ENCODE measurements around the gene PSG6.
"Not testable (repeated sequence)": the region's sequence is repeated elsewhere in the genome, so short reads cannot be mapped to it uniquely, and the experiment has no call there.

PSG6 gene

DNA sequence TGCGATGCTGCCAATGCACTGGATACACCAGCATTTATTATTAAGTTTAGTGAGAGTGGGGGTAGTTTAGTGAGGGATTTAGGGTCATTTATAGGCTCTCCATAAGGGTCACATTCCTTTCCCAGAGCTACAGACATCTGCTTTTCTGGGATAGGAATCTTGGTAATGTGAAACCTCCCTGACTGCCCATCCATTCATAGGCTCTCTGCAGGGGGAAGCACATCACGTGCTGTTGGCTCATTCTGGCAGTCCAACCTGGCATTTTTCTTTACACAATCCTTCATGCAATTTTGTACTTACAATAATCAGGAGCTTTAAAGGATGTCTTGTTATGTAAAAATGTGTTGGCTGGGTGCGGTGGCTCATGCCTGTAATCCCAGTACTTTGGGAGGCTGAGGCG is 17.1 kb downstream of the PSG6 start:
- not testable (repeated sequence) for DNase-seq

DNA sequence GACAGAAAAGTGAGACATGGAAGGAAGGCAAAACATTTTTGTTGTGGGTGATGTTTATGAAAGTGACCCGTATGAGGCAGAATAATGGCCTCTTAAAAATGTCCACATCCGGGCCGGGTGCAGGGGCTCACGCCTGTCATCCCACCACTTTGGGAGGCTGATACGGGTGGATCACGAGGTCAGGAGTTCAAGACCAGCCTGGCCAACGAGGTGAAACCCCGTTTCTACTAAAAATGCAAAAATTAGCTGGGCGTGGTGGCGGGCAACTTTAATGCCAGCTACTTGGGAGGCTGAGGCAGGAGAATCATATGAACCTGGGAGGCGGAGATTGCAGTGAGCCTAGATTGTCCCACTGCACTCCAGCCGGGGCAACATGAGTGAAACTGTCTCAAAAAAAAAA is 18.0 kb downstream of the PSG6 start:
- DNase-seq, result not testable (repeated sequence)

DNA sequence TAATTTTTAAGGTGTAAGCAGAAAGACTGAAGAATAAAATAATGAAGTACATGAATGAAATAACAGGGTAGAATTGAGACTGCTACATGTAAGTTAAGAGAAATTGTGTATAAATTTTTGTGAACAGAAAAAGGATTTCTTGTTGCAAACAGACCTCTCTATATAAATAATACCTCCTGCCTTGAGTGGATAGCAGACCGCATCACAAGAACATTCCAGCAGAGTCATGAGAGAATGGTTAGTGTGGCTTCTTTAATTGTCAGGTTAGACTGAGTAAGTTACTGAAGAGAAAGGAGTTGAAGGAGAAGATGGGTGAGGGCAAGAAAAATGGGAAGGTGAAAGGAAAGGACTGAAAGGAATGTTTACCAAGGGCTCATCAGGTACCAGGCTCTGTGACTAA is 18.6 kb downstream of the PSG6 start:
- not testable (repeated sequence) for DNase-seq

DNA sequence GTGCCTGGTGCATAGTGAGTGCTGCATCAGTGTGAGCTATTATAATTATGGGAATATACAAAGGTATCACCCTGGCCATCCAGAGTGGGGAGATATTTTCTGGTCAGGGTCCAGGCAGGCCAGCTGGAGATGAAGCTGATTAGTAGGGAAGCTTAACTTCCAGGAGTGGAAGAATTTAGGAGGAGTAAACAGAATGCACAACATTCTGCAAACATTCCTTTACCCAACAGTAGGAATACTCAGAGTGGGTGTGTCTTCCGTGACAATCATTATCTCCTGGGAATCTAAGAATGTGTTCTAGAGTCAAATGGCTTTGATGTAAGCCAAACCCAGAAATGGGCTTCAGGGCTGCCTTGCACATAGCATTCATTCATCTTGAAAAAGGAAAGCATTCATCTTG is 19.0 kb downstream of the PSG6 start:
- DNase-seq, result not testable (repeated sequence)

DNA sequence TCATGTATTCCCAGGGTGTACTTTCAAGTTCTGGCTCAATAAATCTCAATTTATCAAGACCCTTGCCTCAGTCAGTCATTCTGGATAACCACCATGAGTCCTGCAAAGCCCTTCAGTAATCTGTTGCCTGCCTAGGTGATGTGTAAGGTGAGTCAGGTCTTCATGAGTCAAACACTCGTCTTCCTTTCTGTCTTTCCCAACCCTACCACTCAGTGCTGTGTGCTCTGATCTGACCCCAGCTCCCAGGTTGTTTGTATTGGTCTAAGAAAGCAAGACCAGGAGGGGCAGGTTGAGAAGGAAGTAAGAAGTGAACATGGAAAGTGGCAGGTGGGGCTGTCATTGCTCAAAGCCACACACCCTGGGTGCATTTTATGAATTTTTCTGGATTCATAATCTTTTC is 20.0 kb downstream of the PSG6 start:
- DNase-seq, result not testable (repeated sequence)

DNA sequence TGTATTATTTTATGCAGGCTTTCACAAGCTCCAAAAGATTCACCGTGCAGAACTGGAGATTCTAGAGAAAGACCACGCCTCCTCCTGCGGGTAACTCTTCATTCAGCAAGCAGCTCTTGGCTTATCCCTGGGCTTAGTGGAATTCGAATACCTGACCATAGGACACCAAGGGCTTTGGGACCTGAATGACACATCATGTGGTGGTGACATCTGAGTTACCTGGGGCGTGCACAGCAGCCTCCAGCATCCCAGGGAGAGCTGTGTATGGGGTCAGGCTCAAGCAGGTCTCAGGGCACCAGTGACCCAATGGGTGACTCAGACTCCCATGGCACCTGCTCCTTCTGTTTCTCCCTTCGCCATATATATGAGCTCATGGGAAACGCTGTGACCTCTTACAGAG is 27.2 kb downstream of the PSG6 start:
- not testable (repeated sequence) for DNase-seq

DNA sequence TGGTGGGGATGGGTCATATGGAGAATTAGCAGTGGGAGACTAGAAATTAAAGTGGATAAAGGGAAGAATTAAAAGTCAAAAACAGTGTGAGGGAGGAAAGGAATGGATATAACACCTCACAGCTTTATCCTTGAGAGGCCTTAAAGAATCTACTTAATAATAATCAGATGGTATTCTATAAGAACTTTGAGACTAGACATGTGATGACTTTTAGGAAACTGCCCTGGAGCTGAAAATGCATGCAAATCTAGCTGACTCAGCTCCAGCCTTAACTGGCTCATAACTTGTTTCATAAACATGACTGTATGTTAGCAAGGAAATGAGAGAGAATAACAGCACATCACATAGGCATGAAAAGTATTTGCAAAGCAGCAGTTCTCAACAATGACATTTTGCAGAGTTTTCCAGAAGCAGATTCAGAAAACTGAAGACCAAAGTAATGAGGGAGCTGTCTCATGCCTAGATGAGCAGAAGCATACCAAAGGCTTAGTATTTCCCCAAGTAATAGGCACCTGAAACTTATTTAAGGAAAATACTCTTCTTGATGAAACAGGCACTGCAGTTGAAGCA is 29.7 kb downstream of the PSG6 start:
- not testable (repeated sequence) for DNase-seq

DNA sequence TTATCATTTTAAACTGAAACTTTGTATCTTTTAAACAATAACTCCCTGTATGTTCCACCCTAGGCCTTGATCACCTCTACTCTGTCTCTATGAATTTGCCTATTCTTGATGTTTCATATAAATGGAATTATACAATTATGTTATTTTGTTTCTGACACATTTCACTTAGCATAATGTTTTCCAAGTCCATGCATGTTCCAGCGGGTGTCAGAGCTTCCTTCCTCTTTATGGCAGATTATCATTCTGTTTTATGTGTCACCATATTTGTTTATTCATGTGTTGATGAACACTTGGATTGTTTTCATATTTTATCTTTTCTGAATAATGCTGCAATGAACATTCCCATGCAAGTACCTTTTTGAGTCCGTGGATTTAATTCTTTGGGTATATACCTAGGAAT is 35.0 kb downstream of the PSG6 start:
- not testable (repeated sequence) for DNase-seq

DNA sequence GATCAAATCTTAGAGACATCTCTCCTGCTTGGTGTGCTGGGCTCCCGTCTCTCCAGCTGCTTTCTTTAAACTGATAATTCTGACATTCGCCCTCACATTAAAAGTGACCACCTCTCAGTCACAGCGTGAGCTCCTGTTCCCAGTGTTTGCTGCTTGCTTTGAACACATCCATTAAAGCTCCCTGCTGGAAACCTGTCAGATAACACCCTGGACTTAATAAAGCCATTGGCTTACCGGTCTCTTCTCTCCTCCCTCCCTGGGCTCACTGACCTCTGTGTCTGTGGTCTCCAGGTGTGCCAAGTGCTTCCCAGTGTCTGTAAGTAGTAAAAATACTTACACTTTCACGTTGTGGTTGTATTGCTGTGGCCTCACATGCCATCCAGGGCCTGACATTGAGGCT is 35.7 kb downstream of the PSG6 start:
- DNase-seq, result not testable (repeated sequence)

DNA sequence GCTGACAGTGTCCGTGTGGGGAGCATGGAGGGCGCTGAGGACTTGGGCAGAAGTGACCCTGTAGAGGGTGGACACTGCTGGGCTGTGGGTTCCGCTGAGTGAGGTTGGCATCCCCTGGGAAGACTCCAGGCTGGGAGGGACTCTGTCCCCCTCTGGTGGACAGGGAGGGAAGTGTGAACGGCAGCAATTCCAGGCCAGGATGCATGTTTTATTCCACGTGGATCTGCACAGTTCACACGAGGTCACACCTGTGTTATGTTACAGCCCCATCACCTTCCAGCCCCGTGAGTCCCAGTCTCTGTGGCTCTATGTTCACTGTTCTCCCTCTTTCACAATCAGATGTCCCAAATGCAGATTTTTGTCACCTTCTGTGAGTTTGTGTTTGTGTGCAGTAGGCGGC is 36.4 kb downstream of the PSG6 start:
- DNase-seq, result not testable (repeated sequence)

DNA sequence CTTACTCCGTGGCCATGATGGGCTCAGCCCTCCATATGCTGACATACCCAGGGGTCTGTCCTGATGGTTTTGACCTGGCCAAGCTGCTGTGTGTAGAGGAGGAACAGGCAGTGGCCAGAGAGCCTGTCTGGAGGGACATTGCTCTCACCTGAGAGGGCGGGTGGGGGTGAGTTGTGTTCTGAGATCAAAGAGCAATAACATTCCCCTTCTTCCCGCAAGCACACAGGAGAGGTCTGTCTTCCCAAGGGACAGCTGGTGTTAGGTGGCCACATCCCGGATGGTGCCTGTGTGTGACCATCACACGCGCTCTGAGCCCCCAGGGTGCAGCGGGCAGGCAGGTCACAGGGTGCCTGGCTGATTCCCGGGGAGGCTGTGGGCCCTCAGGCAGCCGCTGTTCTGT is 37.1 kb downstream of the PSG6 start:
- not testable (repeated sequence) for DNase-seq

DNA sequence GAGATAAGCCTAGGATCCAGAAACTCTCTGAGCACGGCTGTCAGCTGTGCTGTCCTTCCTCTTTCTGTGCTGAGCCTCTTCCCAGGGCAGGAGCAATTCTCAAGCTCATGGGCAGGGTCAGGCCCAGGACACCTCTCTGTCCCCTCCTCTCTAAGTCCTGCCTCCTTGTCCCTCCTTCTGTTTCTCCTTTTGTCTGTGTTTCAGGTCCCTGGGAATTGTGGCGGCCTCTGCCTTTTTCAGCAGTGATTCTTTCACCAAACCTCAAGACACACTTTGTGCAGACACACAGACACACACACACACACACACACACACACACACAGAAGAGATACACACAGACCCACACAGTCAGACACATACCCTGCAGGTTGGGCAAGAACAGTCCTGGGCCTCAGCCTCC is 38.1 kb downstream of the PSG6 start, which contains the start of gene PSG1:
TSS of gene PSG1 (minus strand) at position 101 of the 400 bp plus-strand sequence. CDS start 132 bp downstream, outside the sequence.
- no peak for DNase-seq

DNA sequence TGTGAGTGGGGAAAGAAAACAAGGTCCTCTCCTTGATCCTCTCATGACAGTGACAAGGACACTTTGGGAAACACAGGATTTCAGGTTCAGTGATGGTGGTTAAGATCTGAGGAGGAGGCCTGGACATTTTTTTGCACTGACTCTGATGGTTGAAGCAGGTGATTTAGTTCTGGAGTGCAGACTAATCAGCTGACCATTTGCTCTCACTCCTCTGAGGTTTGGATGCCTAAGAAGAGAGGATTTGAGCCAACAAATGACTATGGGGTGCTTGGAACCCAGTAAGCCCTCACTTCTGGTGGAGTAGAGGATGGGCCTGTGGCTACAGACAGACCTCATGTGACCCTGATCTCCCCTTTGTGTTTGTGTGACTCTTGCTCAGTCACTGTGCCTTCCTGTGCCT is 41.1 kb downstream of the PSG6 start:
- not testable (repeated sequence) for DNase-seq

DNA sequence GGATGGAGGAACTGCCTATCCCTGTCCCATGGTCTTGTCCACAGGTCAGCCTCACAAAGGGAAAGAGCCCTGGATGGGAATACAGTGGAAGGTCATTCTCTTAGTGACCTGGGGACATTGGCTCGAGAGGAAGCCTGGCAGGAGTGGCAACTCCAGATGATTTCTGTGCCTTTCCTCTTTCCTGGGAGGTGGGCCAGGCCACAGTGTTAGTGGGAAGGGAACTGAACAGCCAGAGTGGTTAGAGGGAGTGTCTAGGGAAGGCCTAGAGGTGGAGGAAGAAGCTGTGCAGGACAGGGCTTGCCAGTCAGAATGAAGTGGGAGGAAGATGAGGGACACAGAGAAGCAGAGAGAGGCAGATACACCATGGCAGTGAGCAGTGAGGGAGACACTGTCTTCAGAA is 41.8 kb downstream of the PSG6 start:
- not testable (repeated sequence) for DNase-seq

DNA sequence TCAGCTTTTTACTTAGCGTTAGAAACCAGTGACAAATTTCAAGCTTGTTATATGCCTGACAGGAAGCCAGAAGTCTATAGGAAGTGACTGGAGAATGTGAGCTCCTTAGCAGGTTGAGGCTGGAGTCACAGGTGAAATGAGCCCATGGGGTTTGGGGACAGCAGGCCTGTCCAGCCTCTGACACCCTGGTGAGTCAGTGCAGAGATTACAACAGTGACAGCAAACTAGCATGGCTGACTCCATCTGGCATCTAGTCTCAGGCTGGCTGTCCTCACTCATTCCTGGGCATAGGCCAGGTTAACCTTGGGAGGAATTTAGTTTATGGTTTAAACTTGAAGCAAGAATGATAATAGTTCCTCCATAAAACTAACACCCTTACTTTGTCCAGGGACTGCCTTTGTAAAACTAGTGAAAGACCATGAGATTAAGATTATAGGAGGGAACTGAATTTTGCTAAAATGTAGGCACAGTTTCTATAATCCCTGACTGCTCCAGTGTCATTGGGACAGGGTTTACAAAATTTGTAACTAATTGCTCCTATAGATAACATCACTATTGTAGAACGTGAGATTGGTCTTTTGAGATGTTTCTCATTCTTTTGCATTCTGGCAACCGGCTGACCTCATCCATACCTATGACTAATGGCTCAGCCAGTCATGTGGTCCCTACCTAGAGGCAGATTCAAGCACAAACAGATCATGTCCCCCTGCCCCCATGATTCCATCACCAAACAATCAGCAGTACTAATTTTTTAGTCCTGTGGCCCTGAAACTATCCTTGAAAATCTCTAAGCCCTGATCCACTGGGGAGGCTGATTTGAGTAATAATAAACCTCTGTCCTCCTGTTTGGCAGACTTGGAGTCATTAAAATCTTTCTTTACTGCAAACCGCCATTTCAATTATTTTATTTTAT is 42.5 kb downstream of the PSG6 start:
- DNase-seq, result not testable (repeated sequence)

DNA sequence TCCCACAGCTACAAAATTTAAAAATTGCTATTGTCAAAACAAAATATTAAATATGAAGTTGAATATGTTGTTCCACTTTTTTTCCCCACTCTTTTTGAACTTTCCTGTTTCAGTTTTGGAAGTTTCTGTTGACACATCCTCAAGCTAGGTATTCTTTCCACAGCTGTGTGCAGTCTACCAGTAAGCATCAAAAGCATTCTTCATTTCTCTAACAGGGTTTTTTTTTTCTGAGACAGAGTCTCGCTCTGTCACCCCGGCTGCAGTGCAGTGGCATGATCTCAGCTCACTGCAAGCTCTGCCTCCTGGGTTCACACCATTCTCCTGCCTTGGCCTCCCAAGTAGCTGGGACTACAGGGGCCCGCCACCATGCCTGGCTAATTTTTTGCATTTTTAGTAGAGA is 43.6 kb downstream of the PSG6 start:
- not testable (repeated sequence) for DNase-seq

DNA sequence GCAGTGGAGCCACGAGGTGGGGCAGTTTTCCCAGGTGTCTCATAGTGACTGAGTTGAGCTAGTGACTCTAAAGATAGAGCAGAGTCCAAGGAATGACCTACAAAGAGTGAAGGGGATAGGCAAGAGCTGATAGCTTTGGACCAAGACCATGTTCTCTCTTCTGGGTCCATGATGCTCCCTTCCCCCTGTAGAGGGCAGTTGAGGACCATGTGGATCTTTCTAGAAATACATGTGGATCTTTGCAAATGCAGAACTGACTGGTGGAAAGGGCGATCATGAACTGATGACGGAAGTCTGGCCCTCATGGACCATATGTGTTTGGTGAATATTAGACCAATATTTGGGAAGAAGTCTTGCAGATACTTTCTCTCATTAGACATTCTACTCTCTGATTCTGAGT is 45.1 kb downstream of the PSG6 start:
- DNase-seq, result no peak

DNA sequence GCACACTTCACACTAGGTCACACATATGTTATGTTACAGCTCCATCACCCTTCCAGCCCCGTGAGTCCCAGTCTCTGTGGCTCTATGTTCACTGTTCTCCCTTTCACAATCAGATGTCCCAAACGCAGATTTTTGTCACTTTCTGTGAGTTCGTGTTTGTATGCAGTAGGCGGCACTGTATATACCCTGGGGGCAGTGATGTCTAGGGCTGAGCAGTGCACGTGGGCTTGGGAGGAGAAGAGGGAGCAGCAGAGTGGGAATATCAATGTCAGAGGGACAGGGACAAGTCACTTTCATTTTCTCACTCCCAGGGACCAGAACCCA is 60.2 kb downstream of the PSG6 start:
- DNase-seq, result no peak

DNA sequence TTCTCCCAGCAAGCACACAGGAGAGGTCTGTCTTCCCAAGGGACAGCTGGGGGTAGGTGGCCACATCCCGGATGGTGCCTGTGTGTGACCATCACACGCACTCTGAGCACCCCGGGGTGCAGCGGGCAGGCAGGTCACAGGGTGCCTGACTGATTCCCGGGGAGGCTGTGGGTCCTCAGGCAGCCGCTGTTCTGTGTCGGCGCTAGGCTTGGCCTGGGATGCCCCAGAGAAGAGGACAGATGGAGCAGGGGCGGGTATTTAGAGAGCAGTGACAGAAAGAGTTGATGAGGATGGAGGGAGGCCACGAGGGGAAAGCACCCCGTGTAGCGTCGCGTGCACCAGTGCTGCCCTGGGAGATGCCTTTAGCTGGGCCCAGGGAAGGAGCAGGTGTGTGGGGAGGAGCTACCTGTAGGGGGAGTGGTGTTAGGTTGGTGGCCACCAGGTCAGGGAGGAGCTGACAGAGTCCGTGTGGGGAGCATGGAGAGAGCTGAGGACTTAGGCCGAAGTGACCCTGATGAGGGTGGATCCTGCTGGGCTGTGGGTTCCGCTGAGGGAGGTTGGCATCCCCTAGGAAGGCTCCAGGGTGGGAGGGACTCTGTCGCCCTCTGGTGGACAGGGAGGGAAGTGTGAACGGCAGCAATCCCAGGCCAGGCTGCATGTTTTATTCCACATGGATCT is 60.7 kb downstream of the PSG6 start:
- peak; percentile 28 for DNase-seq

DNA sequence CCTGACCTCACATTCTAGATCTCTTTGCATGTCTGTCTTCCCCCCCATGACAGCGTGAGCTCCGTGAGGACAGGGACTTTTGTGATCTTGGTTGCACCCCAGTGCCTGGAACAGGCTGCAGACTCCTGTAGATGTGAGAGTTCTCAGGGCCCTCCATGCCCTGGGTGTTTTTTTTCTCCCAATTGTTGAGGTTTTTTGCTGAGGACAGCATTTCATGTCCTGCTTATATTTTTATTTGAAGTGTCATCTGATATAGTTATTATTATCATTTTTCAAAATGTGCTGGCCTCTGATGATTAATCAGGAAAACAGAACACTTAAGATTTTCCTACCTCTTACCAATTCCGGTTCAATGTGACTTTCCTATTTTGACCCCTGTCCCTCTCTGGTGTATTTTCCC is 62.9 kb downstream of the PSG6 start:
- DNase-seq, result not testable (repeated sequence)

DNA sequence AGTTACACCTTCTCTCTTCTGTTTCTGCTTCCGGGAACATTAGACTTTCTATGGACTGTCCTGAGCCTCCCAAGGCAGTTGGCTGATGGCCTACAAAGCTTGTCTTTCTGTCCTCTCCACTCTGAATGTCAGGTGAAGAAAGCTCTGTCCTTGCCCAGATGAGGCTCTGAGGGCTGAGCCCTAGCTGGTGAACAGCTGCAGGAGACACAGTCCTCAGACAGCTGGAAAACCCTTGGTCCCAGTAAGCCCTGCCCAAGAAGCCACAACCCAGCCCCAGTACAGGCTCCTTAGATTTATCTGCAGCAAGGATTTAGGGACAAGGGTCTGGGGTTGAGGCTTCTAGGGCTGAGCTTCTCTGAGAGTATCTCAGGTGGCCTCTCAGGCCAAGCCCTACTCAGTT is 64.5 kb downstream of the PSG6 start:
- not testable (repeated sequence) for DNase-seq

DNA sequence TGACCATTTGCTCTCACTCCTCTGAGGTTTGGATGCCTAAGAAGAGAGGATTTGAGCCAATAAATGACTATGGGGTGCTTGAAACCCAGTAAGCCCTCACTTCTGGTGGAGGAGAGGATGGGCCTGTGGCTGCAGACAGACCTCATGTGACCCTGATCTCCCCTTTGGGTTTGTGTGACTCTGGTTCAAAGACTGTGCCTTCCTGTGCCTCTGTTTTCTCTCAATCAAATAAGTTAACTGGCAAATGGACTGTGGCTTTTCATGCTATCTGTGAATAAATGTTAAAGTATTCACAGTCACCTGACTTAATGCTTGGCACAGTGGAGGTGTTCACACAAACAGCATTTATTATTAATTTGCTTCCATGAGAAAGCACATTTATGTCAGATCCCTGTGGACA is 64.9 kb downstream of the PSG6 start:
- not testable (repeated sequence) for DNase-seq

Measured in stimulated activated CD4-positive, alpha-beta T cell treated with anti-CD3 and anti-CD28 coated beads, Interleukin-4, amount 100 ng/mL, for 24 hours (primary cell).